GM23338 (cell line): ENCODE data around the gene RNU7-1.

Source experiments
- CREB1 ChIP-seq: fragments of 250-450 bp; sonication (Bioruptor Pico); IDR thresholded peaks from 2 replicates; pipeline ENCODE4 v1.5.0; 2020; ENCODE audit warnings: low read depth, mild to moderate bottlenecking, moderate library complexity
- CTCF ChIP-seq, 2 experiments: fragments of 200-600 bp in 1 of 2; sonication (generic) in 1 of 2; conservative IDR thresholded peaks; 2 replicates each; pipeline versions ENCODE4 v1.5.1 to v1.6.1; 2016 to 2017; ENCODE audit warnings: antibody characterized with exemption in 2 of 2, low read depth in 2 of 2, mild to moderate bottlenecking in 2 of 2, moderate library complexity in 1 of 2
- ETS1 ChIP-seq: IDR thresholded peaks from 2 replicates; pipeline ENCODE4 v1.6.1; 2016; ENCODE audit warnings: antibody characterized with exemption
- EZH2 ChIP-seq: fragments of 200-600 bp; sonication (generic); IDR thresholded peaks from one replicate; pipeline ENCODE4 v1.8.0; 2017; ENCODE audit warnings: antibody characterized with exemption, mild to moderate bottlenecking, low read depth; ENCODE audit not compliant: unreplicated experiment
- EZH2phosphoT487 ChIP-seq: fragments of 200-600 bp; sonication (generic); IDR thresholded peaks from one replicate; pipeline ENCODE4 v1.8.1; 2018; ENCODE audit warnings: antibody characterized with exemption; ENCODE audit not compliant: unreplicated experiment
- JUNB ChIP-seq: IDR thresholded peaks from one replicate; pipeline ENCODE4 v1.6.1; 2016; ENCODE audit warnings: antibody characterized with exemption; ENCODE audit not compliant: unreplicated experiment
- NANOG ChIP-seq: IDR thresholded peaks from 2 replicates; pipeline ENCODE4 v1.6.1; 2016; ENCODE audit warnings: antibody characterized with exemption, borderline replicate concordance
- POLR2AphosphoS5 ChIP-seq: IDR thresholded peaks from 2 replicates; pipeline ENCODE4 v1.6.1; 2016; ENCODE audit warnings: antibody characterized with exemption, low read depth
- REST ChIP-seq: IDR thresholded peaks from one replicate; pipeline ENCODE4 v1.6.1; 2018; ENCODE audit warnings: antibody characterized with exemption; ENCODE audit not compliant: unreplicated experiment
- STAT1 ChIP-seq: IDR thresholded peaks from one replicate; pipeline ENCODE4 v1.6.1; 2016; ENCODE audit warnings: antibody characterized with exemption; ENCODE audit not compliant: unreplicated experiment
- ZNF114 ChIP-seq: fragments of 250-450 bp; sonication (Bioruptor Pico); IDR thresholded peaks from 2 replicates; pipeline ENCODE4 v1.5.0; 2020; ENCODE audit warnings: mild to moderate bottlenecking, moderate library complexity
- ZNF331 ChIP-seq: fragments of 250-450 bp; sonication (Bioruptor Pico); IDR thresholded peaks from 2 replicates; pipeline ENCODE4 v1.5.0; 2020; ENCODE audit warnings: low read depth, mild to moderate bottlenecking, moderate library complexity
- ZNF462 ChIP-seq: fragments of 250-450 bp; sonication (Bioruptor Pico); IDR thresholded peaks from 2 replicates; pipeline ENCODE4 v1.5.0; 2020; ENCODE audit warnings: mild to moderate bottlenecking, moderate library complexity

GRCh38 chr12:6919588-6919987 lies 24.0 kb upstream of the RNU7-1 start:
- peak; percentile 15 to 40; a peak in 3 of 4 replicates for TF ChIP-seq CTCF (conservative IDR thresholded peaks at IDR 0.05; ENCODE audit: low read depth in 2 of 2)
- no peak for TF ChIP-seq EZH2
- TF ChIP-seq CREB1, result no peak
- TF ChIP-seq POLR2AphosphoS5, result no peak
- no peak for TF ChIP-seq EZH2phosphoT487
- no peak for TF ChIP-seq REST
- no peak for TF ChIP-seq JUNB
- TF ChIP-seq ZNF462 (CRISPR knock-in tag), result no peak
- TF ChIP-seq ZNF331 (CRISPR knock-in tag), result no peak
- TF ChIP-seq ZNF114 (CRISPR knock-in tag), result no peak
- TF ChIP-seq ETS1, result no peak
- TF ChIP-seq NANOG, result no peak
- no peak for TF ChIP-seq STAT1
